GM21360 (cell line): ENCODE measurements around the gene LETM1.

Source experiments
- ATAC-seq: cut with Tn5 transposase; IDR thresholded peaks from one replicate; pipeline ENCODE4 v1.9.1; 2021; ENCODE audit warnings: mild to moderate bottlenecking, moderate library complexity; ENCODE audit not compliant: unreplicated experiment

The LETM1 gene

DNA sequence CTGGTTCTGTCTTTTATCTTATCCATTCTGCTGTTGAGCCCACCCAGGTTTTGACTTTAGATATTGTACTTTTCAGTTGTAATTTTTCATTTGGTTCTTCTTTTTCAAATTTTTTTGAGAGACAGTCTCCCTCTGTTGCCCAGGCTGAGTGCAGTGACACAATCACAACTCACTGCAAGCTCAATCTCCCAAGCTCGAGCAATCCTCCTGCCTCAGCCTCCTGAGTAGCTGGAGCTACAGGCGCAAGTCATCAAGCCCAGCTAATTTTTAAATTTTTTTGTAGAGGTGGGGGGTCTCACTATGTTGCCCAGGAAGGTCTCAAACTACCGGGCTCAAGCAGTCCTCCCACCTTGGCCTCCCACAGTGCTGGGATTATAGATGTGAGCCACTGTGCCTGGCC is 25.7 kb downstream of the LETM1 start:
- ATAC-seq: no peak

DNA sequence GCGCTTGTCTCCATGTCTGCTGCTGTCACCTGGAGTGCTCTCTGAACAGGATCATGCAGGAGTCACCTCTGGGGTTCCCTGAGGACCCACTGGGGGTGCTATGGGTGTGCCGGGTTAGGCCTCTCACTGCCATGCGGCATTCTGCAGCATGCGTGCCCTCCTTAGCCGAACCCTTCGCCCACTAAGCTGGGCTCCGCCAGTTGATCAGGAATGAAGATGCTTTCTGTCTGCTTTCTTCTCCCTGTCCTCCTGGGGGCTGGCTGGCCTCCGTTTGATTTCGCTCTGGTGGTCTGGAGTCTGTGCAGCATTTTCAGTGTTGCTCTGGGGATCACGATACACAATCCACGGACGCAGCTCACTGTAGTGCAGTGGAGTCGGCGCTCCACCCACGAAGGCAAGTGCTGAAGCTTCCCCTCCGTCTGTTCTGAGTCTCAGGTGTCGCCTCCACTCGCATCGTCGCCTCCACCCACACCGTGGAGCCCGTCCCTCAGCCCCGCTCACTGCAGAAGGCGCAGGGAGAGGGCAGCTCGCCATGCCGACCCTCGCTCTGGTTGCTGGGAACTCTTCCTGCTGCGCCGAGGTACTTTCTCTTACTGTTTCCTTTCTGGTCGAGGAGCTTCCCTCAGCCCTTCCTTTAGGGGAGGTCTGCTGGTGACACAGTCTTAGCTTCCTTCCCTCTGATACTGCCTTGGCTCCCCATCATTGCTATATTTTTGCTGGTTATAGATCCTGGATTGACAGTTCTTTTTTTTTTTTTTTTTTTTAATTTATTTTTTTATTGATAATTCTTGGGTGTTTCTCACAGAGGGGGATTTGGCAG is 29.2 kb downstream of the LETM1 start:
- no peak for ATAC-seq

DNA sequence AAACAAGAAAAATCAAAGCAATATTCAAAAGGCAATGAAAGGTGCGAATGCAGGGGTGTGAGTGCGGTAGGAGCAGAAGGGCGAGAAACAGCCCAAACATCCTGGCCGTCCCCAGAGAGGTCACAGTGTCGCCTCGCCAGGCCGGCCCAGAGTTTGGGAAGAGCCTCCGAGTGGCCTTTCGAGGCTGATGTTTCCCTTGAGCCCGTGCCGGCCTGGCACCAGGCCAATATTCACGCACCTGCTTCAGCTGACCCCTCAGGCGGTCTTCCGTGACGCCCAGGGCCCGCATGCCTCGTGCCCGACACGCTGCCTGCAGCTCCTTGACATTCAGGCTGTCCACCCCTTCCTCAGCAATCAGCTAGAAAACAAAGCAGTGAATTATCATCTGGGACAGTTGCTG is 30.6 kb downstream of the LETM1 start:
- no peak for ATAC-seq

DNA sequence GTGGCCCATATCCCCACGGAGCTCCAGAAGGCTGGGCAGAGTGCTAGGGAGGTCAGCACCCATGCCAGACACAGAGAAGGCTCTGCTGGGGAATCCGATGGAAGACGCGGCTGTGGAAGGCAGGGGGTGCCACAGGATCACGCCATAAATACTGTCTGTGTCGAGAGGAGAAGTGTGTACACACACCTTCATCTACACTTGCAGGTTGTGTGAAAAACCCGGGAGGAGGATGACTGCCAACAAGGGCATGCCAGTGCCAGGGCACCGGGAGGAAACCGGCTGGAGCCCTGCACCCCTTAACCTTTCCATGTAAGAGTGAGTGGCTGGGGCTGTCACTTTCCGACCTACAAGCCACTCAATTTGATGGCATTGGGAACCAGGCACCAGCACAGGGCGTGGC is 31.2 kb downstream of the LETM1 start:
- ATAC-seq: no peak

DNA sequence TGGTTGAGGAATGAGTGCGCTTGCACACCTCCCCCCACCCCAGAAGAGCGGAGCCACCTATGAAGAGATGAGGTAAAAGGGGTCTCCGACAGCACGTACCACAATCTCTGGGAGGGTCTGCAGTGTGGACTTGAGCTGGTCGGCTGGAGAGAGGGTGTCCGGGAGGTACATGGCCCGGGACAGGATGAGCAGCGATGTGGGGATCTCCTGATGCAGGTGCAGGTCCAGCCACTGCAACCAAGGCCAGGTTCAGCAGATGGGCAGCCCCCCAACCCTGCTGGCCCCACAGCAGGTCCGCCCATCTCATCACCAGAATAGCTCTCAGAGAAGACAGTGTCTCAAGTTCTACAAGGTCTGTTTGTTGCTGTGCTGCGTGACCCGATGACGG is 32.4 kb downstream of the LETM1 start:
- no peak for ATAC-seq

DNA sequence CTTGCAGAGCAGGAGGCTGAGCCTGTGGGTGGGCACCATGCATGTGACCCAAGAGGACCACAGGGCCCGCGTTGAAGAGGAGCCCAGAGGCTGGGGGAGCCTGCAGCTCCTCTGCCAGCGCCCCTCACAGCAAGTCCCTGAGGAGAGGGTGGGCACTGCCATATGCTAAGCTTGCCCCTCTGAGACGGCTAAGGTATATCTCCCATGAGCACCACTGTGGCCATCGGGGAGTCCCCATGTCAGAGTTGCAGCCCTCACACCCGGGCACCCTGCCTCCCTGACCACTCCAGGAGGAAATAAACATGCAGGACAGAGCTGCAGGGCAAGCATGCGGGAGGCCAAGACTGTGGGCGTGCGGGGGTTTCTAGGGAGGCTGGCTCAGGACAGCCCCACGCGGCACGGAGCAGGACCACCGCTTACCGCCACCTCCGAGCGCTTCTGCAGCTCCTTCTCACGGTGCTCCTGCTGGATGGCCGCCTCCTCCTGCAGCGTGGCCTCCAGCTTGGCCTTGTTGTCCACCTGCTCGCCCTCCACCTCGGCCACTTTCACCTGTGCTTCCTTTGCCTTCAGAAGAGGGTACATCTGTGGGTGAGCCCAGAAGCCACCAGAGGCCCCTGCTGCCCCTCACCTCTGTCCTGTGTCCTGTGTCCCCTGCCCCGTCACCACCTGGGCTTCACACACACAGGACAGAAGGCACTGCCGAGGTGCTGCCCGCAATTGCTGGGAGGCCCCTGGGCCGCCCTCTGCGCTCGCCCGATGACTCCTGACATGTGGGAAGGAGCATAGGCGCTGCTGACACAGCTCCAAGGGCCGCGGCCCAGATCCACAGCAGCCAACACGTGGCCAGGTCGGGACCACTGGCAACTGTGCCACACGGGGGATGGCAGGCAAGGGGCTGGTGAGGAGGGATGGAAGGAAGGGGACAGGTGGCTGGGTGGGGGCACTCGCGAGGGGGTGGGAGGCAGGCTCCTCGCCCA is 33.1 kb downstream of the LETM1 start:
- ATAC-seq: no peak

DNA sequence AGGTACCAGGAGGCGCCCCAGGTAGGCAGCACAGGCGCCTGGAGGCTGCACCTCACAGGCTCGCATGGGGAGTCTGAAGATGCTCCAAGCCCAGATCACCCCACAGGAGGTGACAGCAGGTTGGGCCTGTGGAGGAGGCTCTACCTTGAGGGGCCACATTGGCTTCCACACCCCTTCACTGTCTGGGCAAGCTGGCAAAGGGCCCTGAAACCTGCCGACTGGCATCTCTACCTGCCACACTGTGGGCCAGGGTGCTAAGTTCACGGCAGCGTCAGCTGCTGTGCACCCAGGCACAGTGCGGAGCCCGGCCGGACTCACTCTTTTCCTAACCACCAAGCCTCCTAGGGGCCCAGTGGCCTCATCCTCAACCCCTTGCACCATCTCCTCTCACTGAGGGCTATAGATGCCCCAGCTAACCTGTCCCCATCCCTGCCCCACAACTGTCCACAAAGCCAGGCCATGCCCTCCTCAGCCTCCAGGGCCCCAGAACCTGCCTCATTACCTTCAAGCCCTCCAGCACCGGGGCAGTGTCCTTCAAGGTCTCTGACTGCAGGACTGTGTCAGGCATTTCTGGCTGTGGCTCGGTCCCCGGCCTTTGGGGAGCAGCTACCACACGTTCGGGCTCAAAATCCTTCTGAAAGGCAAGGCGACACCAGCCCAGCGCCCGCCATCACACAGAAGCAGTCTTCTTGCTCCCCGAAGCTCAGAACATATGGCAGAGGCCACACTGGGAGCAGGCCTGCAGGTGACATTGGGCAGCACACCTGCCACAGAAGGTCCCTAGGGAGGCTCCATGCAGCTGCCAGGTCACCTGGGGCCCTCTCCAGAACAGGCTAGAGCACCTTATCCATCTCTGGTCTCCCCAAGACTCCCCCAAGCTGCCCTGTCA is 34.0 kb downstream of the LETM1 start:
- ATAC-seq: no peak

DNA sequence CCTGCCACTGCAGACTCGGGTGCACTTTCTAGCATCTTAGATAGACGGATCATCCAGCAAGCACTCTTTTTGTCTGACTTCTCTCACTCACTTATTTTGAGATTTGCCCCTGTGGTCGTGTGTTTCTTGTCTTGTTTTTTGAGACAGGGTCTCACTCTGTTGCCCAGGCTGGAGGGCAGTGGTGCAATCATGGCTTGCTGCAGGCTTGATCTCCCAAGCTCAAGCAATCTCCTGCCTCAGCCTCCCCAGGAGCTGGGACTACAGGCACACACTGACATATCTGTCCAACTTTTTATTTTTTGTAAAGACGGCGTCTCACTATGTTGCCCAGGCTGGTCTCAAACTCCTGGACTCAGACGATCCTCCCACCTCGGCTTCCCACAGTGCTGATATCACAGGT is 36.1 kb downstream of the LETM1 start:
- no peak for ATAC-seq

DNA sequence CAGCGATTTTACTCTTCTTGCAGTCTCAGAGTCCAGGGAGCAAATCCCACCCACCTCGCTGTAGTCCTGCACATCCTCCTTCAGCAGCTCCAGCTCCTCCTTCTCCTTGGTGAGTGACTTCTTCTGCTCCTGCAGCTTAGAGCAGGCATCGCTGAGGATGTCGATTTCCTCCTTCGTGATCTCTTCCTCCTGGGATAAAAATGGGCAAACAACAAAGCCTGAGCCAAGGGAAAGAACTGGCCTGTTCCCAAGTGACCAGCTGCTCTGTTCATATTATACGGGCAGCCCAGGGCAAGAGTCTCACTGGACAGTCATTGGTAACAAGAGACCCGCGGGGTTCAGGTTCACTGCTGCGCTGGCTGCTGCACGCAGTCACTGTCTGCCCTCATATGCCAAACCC is 36.7 kb downstream of the LETM1 start:
- ATAC-seq: no peak

DNA sequence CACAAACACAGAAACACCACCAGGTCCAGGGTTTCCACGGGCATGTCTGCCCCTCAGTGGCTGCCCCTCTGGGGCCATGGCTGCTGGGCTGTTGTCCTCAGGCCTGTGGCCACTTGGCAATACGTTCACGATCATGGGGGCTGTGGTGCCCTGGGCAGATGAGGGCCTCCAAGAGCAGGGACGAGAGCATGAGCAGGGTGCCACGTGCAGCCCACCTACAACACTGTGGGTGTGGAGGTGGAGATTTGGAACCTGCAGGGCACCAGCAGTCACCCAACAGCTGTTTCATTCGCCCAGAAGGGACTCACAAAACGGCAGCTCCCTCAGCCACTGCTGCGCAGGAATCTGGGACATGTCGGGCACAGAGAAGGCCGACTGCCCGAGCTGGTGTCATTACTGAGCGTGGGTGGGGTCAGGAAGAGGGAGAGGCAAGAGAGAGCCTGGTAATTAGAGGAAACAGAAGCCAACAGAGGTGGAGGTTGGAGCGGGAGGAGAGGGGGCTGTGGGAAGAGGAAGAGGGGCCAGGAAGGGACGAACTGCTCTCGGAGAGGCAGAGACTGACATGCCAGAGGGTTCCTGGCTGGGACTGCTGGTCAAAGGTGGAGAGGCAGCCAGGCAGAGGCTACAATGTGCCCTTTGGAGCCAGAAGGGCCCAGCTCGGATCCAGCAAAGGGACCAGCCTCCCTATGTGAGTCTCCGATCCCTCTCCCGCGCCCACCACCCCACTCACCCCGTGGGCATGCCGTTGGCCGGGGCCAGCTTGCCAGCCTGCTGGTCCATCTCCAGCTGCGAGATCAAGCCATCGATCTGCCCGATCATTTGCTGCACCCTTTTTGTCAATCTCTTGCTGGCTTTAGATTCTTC is 39.7 kb downstream of the LETM1 start:
- no peak for ATAC-seq

DNA sequence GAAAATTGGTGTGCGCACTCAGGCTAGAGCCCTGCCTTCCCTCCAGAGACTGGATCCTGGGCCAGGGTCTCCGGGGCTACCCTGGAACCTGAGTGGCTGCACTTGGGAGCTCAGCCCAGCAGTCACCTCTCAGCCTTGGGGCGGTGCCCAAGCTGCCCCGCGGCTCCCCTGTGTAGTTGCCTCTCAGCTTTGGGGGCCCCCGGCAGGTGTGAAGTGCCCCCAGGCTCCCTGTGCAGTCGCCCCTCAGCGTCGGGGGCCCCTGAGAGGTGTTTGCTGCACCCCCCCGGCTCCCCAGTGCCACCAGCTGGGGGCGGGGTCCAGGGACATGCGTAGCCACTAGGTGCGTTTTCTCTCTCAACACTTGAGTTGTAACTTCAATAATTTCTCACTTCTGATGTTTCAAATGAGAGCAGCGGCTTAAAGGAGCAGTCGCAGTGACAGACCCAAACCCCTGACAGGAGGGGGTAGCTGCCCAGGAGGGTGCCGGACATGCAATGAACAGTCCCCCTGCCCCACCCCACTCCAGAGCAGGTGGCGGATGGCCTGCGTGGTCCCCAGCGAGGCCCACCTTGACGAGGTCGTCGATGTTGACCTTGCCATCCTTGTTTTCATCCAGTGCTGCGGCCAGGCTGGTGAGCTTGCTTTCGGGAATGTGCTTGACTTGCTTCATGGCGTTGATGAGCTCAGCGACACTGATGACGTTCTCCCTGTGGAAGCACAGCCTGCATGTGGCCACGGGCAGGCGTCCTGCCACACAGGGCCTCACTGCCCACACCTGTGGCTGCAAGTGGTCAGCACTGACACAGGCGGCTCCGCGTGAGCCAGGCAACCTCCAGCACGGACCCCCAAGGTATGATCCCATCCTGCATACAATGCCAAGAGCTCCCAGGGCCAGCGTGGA is 40.6 kb downstream of the LETM1 start:
- ATAC-seq: no peak

DNA sequence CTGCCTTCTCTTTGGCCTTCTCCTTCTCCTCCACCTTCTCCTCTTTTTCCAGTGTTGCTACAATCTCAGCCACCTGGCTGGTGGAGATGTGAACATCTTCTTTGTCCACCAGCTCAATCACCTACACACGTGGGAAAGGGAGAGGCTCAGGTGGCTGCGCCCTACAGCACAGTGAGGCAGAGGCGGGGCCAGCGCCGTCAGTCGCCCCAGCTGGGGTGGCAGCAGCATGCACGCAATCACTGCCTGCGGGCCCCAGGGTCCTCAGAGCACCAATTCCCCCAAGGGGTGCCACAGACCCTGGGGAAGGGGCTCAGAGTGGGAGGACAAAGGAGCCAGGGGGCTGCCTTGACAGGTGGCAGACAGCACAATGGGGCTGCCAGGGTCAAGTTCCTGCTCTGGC is 41.5 kb downstream of the LETM1 start:
- no peak for ATAC-seq

DNA sequence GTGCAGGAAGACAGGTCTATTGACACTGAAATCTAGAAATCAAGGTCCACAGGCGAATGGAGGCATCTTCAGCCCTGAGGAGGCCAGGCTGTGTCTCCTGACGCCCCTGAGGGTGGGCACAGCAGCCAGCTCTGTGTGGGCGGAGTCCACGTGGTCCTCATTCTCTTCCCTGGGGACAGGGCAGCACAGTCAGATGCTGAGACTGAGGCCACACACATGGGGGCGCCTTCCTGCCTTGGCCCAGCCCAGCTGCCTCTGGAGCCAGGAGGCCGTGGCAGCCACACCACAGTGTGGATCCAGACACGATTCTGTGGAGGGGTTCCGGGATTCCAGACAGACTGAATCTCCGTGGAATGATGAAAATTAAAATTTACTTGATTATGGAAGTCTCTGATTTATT is 42.0 kb downstream of the LETM1 start:
- ATAC-seq: no peak

DNA sequence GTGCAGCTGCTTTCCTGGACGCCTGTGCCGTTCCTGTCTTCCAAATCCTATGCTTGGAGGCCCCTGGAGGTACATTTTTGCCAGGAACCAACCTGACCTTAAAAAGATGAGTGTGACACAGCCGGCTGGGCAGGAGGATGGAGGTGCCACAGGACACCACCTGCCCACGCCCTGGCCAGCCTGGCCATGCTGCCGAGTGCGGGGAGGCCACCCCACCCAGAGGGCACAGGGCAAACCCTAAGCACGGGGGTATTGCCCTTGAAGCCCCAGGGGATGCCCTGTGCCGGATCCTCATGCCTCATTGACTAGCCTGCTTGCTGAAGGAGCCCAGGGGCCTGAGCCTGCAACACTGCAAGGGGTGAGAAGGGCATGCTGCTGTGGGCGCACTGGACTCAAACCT is 42.7 kb downstream of the LETM1 start:
- ATAC-seq: no peak

DNA sequence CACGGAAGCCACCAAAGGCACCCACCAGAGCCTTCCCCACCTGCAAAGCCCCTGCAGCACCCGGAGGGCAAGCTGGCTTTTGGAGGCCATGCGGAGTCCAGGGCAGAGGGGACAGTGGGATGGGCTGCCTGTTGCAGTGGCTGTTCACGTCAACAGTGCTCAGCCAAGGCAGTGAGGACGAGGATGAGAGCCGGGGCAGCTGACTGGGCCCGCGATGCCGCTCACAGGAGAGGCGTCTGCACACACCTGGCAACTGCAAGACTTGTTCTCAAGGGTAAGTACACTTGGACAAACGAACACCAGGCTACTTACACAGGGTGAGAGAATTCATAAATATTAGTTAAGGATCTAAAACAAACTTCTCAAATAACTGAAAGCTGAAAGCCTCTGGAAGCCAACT is 43.2 kb downstream of the LETM1 start:
- no peak for ATAC-seq

DNA sequence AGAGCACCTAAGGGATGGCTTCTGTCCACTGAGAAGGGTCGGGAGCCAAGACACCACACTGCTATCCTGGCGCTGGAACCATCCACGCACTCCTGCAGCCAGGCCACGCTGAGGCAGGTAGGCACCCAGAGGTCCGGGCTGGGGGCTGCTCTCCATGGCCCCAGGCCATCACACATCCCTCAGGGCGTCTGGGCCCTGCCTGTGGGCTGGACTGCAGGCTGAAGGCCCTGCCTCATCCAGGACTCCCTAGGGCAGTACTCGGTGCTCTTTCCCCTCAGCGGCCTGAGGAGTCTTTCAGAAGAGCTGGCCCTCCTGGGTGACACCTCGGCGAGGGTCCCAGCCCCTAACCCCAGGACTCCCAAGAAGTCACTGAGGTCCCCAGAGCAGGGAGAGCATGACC is 45.2 kb downstream of the LETM1 start:
- no peak for ATAC-seq

DNA sequence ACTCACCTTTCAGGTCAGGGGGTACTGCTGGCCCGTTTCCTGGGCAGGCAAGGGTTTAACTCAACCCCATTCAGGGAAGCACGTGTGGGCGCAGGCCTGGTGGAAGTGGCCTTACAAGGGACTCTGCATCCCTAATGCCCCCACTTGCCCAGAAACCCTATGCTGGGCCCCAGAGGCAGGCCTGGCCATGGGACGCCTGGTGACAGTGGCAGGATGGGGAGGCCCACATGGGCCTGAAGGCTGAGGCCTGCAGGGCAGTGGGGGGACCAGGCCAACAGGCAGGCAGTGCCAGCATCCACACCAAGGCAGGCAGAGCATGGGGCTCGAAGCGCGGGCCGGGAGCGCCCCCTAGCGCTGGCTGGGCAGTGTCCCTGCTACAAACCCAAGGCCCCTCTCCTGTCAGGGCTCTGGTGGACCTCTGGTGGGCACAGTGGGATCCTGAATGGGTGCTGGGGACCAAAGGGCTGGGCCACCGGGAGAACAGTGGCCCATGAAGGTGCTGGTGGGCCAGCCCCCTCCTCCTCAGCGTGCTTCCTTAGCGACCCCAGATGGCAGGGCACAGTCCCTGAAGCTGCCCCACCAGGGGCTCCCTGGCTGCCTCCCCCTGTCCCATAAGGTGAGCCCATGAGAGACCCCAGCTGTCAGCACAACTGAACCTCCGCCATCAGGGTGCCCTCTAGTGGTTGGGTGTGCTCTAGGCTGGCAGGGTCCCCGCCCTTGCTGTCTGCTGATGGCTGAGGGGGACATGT is 46.0 kb downstream of the LETM1 start:
- no peak for ATAC-seq
